ENCODE measurements around the gene PLA2G5. TPM values are rescaled to one million over a fixed set of nuclear protein-coding genes. Genes with fewer than 3 reads are reported as not detected.

PLA2G5 gene
- total and polyA plus RNA-seq, 9 of the 15 experiments (the other 6 are each of a cell fraction or from before 2014, with no cell fraction given), result not detected

DNA sequence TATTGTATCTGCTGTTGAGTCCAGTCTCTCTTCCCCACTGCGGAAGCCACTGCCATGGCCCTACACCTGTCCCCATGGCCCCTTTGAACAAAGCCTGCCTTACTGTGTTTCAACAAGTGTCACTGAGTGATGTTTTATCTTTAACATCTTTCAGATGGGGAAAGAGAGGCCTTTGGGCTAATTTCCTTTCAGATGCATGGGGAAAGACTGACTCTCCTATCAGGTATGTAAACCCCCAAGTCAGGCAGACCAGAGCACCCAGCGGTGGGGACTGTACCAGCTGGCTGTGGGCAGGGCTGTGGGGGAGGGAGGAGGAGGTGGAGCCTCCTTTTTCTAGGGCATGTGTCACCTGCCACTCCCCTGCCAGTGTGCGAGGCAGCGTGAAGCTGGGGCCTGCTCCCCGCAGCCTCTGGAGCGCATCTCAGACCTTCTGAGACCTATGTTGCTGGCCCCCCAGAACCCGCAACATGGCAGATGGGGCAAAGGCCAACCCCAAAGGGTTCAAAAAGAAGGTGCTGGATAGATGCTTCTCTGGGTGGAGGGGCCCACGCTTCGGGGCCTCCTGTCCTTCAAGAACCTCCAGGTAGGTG lies 69.1 kb downstream of the PLA2G5 start, which contains the start of gene PLA2G2F:
Gene PLA2G2F (plus strand): TSS at position 363 of the 590 bp plus-strand sequence. CDS start 105 bp downstream, at position 468.
- POLR2A ChIA-PET, result interaction anchor here (1.0 kb wide), 1 partner anchor 8 kb away, joined by 3 read pairs; no protein-coding TSS in a partner anchor
- TF ChIP-seq NFIC (IDR thresholded peaks at IDR 0.05), result no peak
- TF ChIP-seq ZKSCAN8 (CRISPR knock-in tag; IDR thresholded peaks at IDR 0.05), result no peak
- H4K20me1 ChIP-seq (replicated peaks; ENCODE audit: control insufficient read depth, insufficient read depth, low read length), result no peaks in the 10 kb centered on the region; the same call in 1 of the 2 replicates
- no peak within 1 kb of the TSS for H3K9ac ChIP-seq (ENCODE audit: insufficient read depth in 1 of 2, low read depth in 2 of 2, low read length in 2 of 2)
- in situ Hi-C loops (cut with MboI) (no loop called here), intact Hi-C loops (cut with micrococcal nuclease) (no loop called here)
- CTCF ChIA-PET (ENCODE audit: low intra/inter-chr PET ratio), result no interaction called here
- BruUV-seq (replicated peaks), result no TSS peak
- no peaks in the 10 kb centered on the region for H3K4me1 ChIP-seq (replicated peaks in 1 of 2; ENCODE audit: control insufficient read depth in 2 of 2, insufficient read depth in 2 of 2, low read length in 2 of 2)
- peaks cover 5 to 70% of the 10 kb centered on the region in 2 experiments; a peak in 3 of 5 replicates for H3K27me3 ChIP-seq (ENCODE audit: control insufficient read depth in 2 of 2, insufficient read depth in 2 of 2, low read length in 2 of 2)
- DNase-seq (ENCODE audit: extremely low read depth in 1 of 4, low spot score in 3 of 4) (no peak), FAIRE-seq (no peak), ATAC-seq (no peak)
- no peaks in the 10 kb centered on the region for H3K36me3 ChIP-seq (ENCODE audit: control insufficient read depth, insufficient read depth, low read length)
- no peak within 1 kb of the TSS for H3K27ac ChIP-seq (ENCODE audit: extremely low read depth, low read depth, low read length)
- H2AFZ ChIP-seq (ENCODE audit: low read depth, low read length), result no peak within 1 kb of the TSS
- H3K79me2 ChIP-seq (ENCODE audit: control insufficient read depth, insufficient read depth, low read length), result no peaks in the 10 kb centered on the region
- H3K9me3 ChIP-seq (replicated peaks; ENCODE audit: control insufficient read depth, insufficient read depth, low read depth, low read length), result no peaks in the 10 kb centered on the region
- WGBS (ENCODE audit: insufficient coverage, low coverage, missing lambda C conversion rate), result 3% methylated on average over 9 of the region's 9 CpGs
- no peaks in the 10 kb centered on the region for H3K9me1 ChIP-seq (ENCODE audit: control insufficient read depth, insufficient read depth, low read length)
- no peak within 1 kb of the TSS for H3K4me3 ChIP-seq
- H3K4me2 ChIP-seq (ENCODE audit: insufficient read depth, low read length), result no peak within 1 kb of the TSS

DNA sequence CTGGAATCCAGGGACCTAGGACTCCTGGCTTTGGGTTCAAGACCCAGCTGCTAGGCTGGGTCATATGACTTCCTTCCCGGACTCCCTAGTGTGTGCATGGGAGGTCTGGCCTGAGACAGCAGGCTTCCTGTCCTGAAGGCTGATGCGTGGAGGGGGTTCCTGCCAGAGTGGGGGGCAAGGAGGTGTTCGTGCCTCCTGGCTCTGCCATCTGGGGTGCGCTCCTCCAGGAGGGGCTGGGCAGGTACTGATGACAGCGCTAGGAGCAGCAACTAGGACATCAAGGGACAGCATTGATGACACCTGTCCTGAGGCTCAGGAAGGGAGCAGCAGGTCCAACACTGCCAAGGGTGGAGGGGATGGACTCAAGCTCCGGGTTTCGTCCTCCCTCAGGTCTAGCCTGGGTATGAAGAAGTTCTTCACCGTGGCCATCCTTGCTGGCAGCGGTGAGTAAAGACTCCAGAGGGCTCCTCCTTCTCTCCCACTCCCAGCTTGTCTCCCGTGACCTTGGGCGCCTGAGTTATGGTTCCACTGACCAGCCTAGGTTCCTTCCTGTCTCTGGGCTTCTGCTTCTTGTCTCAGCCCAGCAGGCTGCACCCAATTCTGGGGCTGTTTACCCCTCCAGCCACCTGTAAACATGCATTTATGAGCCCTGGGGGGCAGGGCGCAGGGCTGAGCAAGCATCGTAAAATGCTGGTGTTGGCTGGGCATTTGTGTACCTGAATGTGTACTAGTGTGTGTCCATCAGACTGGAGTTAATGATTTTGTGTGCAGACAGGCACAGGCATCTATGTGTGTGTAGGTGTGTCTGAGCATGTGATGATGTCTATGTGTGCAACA lies 70.0 kb downstream of the PLA2G5 start:
- peaks cover 5 to 78% of the 10 kb centered on the region in 2 experiments; a peak in 3 of 5 replicates for H3K27me3 ChIP-seq (ENCODE audit: control insufficient read depth in 2 of 2, insufficient read depth in 2 of 2, low read length in 2 of 2)
- FAIRE-seq (no peak), ATAC-seq (no peak), DNase-seq (ENCODE audit: extremely low read depth in 1 of 4, low spot score in 3 of 4) (no peak)
- H3K4me2 ChIP-seq (ENCODE audit: insufficient read depth, low read length), result no peak overlapping the region
- no peaks in the 10 kb centered on the region; the same call in 1 of the 2 replicates for H4K20me1 ChIP-seq (replicated peaks; ENCODE audit: control insufficient read depth, insufficient read depth, low read length)
- POLR2A ChIA-PET, result interaction anchor here (1.0 kb wide), 1 partner anchor 9 kb away, joined by 3 read pairs; no protein-coding TSS in a partner anchor
- H3K27ac ChIP-seq (ENCODE audit: extremely low read depth, low read depth, low read length), result no peak overlapping the region
- H3K9ac ChIP-seq (ENCODE audit: insufficient read depth in 1 of 2, low read depth in 2 of 2, low read length in 2 of 2), result no peak overlapping the region
- no peak overlapping the region for H2AFZ ChIP-seq (ENCODE audit: low read depth, low read length)
- no peaks in the 10 kb centered on the region for H3K4me1 ChIP-seq (replicated peaks in 1 of 2; ENCODE audit: control insufficient read depth in 2 of 2, insufficient read depth in 2 of 2, low read length in 2 of 2)
- no peaks in the 10 kb centered on the region for H3K36me3 ChIP-seq (ENCODE audit: control insufficient read depth, insufficient read depth, low read length)
- BruUV-seq (replicated peaks), result no TSS peak
- H3K4me3 ChIP-seq, result no peak overlapping the region
- intact Hi-C loops (cut with micrococcal nuclease), result no loop called here
- no peaks in the 10 kb centered on the region for H3K79me2 ChIP-seq (ENCODE audit: control insufficient read depth, insufficient read depth, low read length)
- WGBS (ENCODE audit: insufficient coverage, low coverage, missing lambda C conversion rate), result 2% methylated on average over 13 of the region's 13 CpGs
- in situ Hi-C loops (cut with MboI), result no loop called here
- H3K9me3 ChIP-seq (replicated peaks; ENCODE audit: control insufficient read depth, insufficient read depth, low read depth, low read length), result no peaks in the 10 kb centered on the region
- H3K9me1 ChIP-seq (ENCODE audit: control insufficient read depth, insufficient read depth, low read length), result no peaks in the 10 kb centered on the region
- CTCF ChIA-PET (ENCODE audit: low intra/inter-chr PET ratio), result no interaction called here
- TF ChIP-seq LCOR (CRISPR knock-in tag; IDR thresholded peaks at IDR 0.05) (no peak), PHF8 (IDR thresholded peaks at IDR 0.05; ENCODE audit: borderline replicate concordance, low read length) (no peak), ELF1 (tag; IDR thresholded peaks at IDR 0.05) (no peak), CREM (IDR thresholded peaks at IDR 0.05; ENCODE audit: low read depth) (no peak), TCF7L2 (IDR thresholded peaks at IDR 0.05; ENCODE audit: low read depth, low read length) (no peak), ZNF253 (CRISPR knock-in tag; conservative IDR thresholded peaks at IDR 0.05) (no peak), CCAR2 (IDR thresholded peaks at IDR 0.05; ENCODE audit: low read depth, low read length) (no peak), RBBP5 (IDR thresholded peaks at IDR 0.05; ENCODE audit: borderline replicate concordance, insufficient read depth, low read length, poor library complexity, severe bottlenecking) (no peak), CBFB (CRISPR knock-in tag; IDR thresholded peaks at IDR 0.05) (no peak), ELF4 (CRISPR knock-in tag; IDR thresholded peaks at IDR 0.05) (no peak), ZKSCAN1 (IDR thresholded peaks at IDR 0.05; ENCODE audit: low read depth, low read length) (no peak), HNRNPL (IDR thresholded peaks at IDR 0.05; ENCODE audit: low read depth, low read length) (no peak)
- TF ChIP-seq, protein P1, sequence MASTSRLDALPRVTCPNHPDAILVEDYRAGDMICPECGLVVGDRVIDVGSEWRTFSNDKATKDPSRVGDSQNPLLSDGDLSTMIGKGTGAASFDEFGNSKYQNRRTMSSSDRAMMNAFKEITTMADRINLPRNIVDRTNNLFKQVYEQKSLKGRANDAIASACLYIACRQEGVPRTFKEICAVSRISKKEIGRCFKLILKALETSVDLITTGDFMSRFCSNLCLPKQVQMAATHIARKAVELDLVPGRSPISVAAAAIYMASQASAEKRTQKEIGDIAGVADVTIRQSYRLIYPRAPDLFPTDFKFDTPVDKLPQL (IDR thresholded peaks at IDR 0.05; ENCODE audit: extremely low read depth, insufficient read length), result no peak

All from K562 (cell line).